Mucosa of descending colon (tissue), 3 donors: Measurements from ENCODE around the gene SUB1. TPM values are rescaled to one million over a fixed set of nuclear protein-coding genes. Genes with fewer than 3 reads are reported as not detected.

ENCODE experiments used
- ATAC-seq: fragments of 200-7000 bp; cut with Tn5 transposase; one replicate; pipeline ENCODE4 v1.9.1; 2020; ENCODE audit warnings: mild to moderate bottlenecking, moderate library complexity
- DNase-seq, 3 donors: peaks; one replicate each; pipeline ENCODE4 v3.0.0-alpha.2; 2020
- H3K36me3 ChIP-seq: fragments of 200-600 bp; one replicate; pipeline ENCODE4 v1.8.0; 2021; ENCODE audit warnings: low read depth, mild to moderate bottlenecking
- H3K4me1 ChIP-seq: fragments of 200-600 bp; one replicate; pipeline ENCODE4 v1.8.0; 2021; ENCODE audit warnings: low read depth, mild to moderate bottlenecking
- H3K4me3 ChIP-seq: fragments of 200-600 bp; one replicate; pipeline ENCODE4 v1.8.0; 2021; ENCODE audit warnings: mild to moderate bottlenecking
- H3K9me3 ChIP-seq: fragments of 200-600 bp; one replicate; pipeline ENCODE4 v1.8.0; 2021; ENCODE audit warnings: mild to moderate bottlenecking
- intact Hi-C, 2 donors: fragments of 100-400 bp; cut with DNase I in 1 of 2; cut with micrococcal nuclease in 1 of 2; formaldehyde crosslinking; loops; one replicate each; pipeline versions ENCODE4 v1.11.0 to v1.11.1; 2022; cut with DNase I, micrococcal nuclease
- total RNA-seq, 3 donors: library from RNA; stranded (reverse); fragmentation: NEBNext Ultra II Directional in 2 of 3; extraction: Animal tissue kit (Norgen Biotek cat#: 25700) in 2 of 3; gene quantifications; one replicate each; pipeline versions ENCODE4 v1.2.1 to v1.2.4, GENCODE V29; 2021 to 2023
- TF ChIP-seq, protein P1 (sequence below): fragments of 200-600 bp; IDR thresholded peaks from one replicate; pipeline ENCODE4 v1.8.0; 2022; ENCODE audit warnings: antibody characterized with exemption, mild to moderate bottlenecking
- donor health status: DM: no; HTN: no; CAD: no; lungs with moderate emphysema.
- donor health status: DM: no; HTN: no; CAD: no.
- donor health status: DM: no; HTN: yes; CAD: no.

Gene SUB1
- total RNA-seq, 3 donors from 2014 or later, result 134 to 174 (median 156) TPM

DNA sequence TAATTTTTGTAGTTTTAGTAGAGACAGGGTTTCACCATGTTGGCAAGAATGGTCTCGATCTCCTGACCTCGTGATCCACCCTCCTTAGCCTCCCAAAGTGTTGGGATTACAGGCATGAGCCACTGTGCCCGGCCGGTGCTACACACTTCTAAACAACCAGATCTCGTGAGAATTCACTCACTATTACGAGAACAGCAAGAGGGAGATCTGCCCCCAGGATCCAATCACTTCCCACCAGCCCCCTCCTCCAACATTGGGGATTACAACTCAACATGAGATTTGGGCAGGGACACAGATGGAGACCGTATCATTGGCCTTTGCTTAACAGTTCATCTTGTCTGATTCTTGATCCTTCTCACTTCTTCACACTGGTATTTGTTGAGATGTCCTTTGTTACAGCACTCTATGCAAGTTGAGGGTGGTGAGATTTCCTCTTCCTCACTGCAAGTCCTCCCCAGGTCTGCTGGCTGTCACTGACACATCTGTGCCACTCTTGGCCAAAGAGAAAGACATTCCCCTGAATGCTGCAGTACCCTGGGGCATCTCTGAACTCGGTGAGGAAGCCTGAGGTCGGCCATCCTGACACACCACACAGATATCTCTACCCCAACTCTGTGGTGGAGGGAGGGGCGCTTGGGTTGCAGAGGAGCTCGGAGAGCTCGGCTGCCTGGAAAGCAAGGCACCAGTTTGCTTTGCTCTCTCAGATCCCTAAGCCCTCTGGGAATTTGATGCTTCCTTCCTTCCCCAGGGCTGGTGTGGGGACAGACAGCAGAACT, 4.2 kb upstream of the SUB1 start:
- no peak overlapping the region for H3K4me3 ChIP-seq
- no peak for DNase-seq
- H3K9me3 ChIP-seq, result peaks cover 2% of the 10 kb centered on the region
- intact Hi-C loops, result no loop called here
- ATAC-seq, result no peak
- TF ChIP-seq, protein P1, sequence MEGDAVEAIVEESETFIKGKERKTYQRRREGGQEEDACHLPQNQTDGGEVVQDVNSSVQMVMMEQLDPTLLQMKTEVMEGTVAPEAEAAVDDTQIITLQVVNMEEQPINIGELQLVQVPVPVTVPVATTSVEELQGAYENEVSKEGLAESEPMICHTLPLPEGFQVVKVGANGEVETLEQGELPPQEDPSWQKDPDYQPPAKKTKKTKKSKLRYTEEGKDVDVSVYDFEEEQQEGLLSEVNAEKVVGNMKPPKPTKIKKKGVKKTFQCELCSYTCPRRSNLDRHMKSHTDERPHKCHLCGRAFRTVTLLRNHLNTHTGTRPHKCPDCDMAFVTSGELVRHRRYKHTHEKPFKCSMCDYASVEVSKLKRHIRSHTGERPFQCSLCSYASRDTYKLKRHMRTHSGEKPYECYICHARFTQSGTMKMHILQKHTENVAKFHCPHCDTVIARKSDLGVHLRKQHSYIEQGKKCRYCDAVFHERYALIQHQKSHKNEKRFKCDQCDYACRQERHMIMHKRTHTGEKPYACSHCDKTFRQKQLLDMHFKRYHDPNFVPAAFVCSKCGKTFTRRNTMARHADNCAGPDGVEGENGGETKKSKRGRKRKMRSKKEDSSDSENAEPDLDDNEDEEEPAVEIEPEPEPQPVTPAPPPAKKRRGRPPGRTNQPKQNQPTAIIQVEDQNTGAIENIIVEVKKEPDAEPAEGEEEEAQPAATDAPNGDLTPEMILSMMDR, result no peak
- no peaks in the 10 kb centered on the region for H3K4me1 ChIP-seq
- no peaks in the 10 kb centered on the region for H3K36me3 ChIP-seq

DNA sequence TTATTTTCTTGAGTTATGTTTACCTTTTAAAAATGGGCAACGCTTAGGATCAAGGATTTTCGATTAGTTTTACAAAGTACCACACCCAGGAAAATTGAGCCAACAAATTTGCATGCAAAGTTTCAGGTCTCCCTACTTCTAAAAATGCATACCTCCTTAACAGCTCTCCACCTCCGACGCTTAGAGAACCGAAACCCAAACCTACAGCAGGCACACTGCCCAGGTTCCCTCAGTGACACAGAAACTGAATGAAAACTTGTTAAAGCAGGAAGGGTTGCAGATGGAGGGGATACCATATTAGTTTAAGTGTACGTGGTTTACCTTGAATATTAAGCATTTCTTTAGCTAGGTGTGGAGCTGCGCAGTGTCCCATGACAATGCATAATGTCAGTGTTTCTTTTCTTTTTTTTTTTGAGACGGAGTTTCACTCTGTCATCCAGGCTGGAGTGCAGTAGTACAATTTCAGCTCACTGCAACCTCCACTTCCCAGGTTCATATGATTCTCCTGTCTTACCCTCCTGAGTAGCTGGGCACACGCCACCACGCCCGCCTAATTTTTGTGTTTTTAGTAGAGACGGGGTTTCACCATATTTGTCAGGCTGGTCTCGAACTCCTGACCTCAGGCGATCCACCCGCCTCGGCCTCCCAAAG, 1.6 kb upstream of the SUB1 start:
- Histone ChIP-seq H3K9me3 (peaks cover 2% of the 10 kb centered on the region), H3K4me1 (peaks cover 11% of the 10 kb centered on the region), H3K36me3 (no peaks in the 10 kb centered on the region), H3K4me3 (no peak overlapping the region)
- TF ChIP-seq, protein P1, result no peak
- intact Hi-C loops, result no loop called here
- peak in 1 of 3 donors; percentile 28 for DNase-seq
- ATAC-seq, result no peak

DNA sequence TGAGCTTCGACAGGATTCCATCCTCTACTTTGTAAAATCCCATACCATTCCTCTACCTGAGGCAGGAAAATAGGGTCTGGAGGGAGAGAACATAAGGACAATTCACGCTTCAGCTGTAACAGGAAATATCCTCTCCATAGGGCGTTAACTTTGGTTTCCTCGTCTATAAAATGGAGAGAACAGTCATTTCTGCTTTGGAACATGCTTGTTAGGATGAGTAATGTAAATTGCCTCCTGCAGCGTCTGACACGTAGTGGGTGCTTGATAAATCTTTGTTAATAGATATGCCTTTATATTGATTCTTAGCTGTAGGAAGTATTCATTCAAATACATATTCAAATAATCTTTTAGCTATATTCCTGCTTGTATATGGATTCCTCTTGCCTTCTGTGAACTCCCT, 711 bp upstream of the SUB1 start:
- DNase-seq (no peak), ATAC-seq (no peak)
- Histone ChIP-seq H3K4me3 (no peak overlapping the region), H3K9me3 (peaks cover 2% of the 10 kb centered on the region), H3K4me1 (peaks cover 11% of the 10 kb centered on the region), H3K36me3 (no peaks in the 10 kb centered on the region)
- TF ChIP-seq, protein P1, result no peak
- intact Hi-C loops, result no loop called here

DNA sequence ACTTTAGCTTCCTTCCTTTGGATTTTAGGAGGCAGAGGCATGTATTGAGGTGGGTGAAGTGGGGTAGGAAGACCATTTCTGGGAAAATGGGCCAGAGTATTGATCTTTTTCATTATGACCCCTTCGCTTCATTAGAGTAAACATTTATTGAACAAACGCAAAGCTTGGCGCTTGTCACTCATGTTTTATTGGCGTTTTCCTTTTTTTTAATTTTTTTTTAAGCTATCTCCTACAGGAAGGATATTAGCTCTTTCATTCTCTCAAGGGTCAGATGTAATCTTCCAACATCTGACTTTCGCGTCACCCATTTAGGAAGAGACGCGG, 273 bp upstream of the SUB1 start:
- DNase-seq (no peak), ATAC-seq (no peak)
- peaks cover 2% of the 10 kb centered on the region for H3K9me3 ChIP-seq
- intact Hi-C loops, result no loop called here
- H3K36me3 ChIP-seq, result no peaks in the 10 kb centered on the region
- H3K4me3 ChIP-seq, result peak overlapping the region; percentile 98
- TF ChIP-seq, protein P1, result no peak
- H3K4me1 ChIP-seq, result peaks cover 11% of the 10 kb centered on the region

DNA sequence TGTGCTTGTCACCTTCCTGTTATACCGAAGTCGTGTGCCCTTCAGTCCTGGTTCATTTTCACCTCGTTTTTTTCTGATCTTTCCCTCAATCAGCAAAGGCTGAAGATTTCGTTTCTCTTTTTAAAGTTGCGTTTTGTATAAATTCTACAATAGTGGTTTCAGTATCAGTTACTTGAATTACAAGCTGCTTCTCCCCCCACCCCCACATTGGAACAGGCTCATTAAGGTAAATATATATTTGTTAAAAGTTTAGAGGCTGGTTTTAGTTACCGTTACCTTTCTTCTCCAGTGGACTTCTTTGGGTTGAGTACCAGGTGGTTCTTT, 881 bp downstream of the SUB1 start:
- intact Hi-C loops, result no loop called here
- no peak for ATAC-seq
- H3K9me3 ChIP-seq, result peaks cover 2% of the 10 kb centered on the region
- DNase-seq, result no peak
- peak overlapping the region; percentile 98 for H3K4me3 ChIP-seq
- H3K36me3 ChIP-seq, result no peaks in the 10 kb centered on the region
- TF ChIP-seq, protein P1, result no peak
- peaks cover 18% of the 10 kb centered on the region for H3K4me1 ChIP-seq
